ENCODE data around the gene C11orf91.
"Not testable (repeated sequence)": the region's sequence is repeated elsewhere in the genome, so short reads cannot be mapped to it uniquely, and the experiment has no call there.

The C11orf91 gene

DNA sequence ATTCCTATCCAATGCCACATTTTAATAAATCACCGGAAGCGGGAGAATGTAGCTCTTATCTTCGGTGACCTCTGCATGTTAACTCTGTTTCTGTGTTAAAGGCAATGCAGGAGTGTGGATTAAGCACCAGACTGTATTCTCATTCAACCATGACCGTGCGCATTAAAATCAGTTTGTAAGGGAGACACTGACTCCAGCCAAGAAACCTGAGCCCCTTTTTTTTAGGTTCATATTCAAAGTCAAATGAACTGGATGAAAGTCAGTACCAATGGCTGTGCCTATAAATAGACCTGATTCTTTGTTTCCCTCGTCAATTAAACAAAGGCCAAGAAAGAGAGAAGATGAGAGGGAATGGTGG, 32.2 kb downstream of the C11orf91 start:
- no peak for DNase-seq

DNA sequence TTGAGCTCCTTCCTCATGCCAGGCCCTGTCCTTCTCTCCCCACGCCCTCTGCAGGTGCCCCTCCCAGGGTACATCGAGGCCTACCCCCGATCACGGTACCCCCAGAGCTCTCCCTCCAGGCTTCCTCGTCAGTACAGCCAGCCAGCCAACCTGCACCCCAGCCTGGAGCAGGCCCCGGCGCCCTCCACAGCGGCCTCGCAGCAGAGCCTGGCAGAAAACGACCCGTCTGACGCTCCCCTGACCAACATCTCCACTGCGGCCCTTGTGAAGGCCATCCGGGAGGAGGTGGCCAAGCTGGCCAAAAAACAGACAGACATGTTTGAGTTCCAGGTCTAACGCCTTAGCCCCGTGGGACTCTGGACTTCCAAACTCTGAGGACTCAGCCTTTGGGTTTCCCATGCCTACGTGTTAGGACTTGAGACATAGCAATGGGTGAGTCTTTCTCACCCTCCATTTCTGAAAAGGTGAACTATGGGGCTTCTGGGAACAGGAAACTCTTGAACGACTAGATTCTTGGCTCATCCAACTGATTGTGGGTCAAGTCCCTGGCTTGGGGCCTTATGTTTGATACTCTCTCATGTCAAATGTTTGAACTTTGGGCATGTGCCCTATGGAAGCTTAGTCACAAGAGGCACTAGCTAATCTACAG, 32.7 kb downstream of the C11orf91 start:
- DNase-seq = no peak

DNA sequence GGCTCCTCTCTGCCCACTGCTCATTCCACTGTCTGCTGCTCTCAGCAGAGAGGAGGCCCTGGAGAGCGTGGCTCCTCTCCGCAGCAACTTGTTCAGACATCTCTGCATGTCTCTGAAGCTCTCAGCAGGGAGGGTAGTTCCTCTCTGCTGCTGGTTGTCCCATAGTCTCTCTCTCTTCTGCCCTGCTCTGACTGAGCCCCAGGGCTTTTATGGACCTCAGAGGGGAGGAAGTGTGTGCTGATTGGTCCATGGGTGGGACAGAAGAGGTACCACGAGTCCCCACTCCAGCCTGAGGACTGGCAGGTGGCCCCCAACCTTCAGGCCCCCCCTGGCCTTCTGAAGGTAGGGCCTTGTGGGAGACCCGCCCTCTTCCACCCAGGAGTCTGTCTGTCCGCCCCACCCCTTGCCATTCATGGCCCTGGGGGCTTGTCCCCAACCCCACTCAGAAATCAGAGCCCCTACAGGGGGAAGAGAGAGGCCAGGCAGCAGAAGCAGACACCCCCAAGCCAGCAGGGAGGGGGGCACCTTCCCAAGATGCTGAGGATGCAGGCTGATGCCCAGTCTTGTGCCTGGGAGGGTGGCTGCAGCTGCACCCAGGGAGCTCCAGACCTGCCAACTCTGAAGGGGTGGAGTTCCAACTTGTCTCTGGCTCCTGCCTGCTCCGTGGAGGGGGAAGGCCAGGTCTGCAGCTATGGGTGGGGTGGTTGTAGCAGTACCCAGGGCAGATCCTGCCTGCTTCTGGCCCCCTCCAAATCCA, 35.1 kb downstream of the C11orf91 start:
- DNase-seq = no peak

DNA sequence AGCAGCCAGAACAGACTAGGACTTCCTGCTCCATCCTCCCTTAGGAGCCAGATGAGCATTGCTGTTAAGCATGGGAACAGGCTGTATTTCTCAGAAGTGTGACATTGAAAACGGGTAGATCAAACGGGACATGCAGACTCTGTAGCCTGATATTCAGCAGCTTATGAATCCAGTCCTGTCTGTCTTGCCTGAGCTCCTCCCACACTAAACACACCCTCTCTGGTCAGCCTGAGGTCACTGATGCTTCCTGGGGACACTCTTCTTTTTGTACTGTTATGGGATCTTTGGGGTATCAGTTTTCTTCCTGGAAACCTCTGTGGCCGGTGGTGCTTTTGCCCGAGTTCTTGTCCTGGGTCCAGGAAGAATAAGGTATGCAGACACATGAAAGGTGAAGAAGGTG, 35.8 kb downstream of the C11orf91 start:
- no peak for DNase-seq

DNA sequence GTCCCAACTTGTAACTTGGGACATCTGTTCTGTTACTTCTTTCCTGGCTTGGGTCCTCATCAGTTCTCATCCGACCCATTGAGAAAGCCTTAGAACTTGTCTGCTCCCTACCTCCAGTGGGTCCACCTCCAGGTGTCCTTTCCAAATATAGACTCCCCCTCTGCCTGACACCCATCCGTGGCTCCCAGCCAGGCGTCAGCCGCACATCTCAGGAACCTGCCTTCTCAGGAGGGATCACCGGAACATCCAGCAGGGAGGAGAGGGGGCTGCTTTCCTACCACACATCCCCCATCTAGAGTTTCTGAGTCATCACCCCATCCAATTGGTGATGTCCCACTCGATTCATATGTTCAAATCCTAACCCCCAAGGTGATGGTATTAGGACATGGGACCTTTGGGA, 36.5 kb downstream of the C11orf91 start:
- no peak for DNase-seq

DNA sequence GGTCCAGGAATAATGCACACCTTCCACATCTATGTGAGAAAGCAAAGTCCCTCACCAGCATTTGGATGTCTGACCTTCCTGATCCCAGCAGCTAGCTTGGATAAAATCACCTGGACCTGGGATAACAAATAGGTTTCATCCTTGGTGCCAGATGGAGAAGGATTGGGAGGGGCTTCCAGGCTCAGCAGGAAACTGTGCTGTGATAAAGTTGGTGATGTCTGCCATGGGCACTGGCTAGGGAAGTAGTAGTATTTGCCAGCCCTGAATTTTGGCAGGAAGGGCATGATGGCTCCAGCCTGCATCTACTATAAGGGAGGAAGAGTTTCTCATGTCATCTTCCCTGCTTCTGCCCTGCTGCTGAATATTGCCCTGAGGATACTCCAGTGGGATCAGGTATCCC, 37.5 kb downstream of the C11orf91 start:
- no peak for DNase-seq

DNA sequence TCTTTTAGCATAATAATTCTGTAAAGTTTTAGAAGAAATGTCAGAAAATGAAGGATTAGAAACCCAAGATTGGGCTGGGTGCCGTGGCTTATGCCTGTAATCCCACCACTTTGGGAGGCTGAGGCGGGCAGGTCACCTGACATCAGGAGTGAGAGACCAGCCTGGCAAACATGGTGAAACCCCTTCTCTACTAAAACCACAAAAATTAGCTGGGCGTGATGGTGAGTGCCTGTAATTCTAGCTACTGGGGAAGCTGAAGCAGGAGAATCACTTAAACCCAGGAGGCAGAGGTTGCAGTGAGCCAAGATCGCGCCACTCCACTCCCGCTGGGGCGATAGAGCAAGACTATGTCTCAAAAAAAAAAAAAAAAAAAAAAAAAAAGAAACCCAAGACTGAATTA, 39.1 kb downstream of the C11orf91 start:
- DNase-seq = not testable (repeated sequence)

DNA sequence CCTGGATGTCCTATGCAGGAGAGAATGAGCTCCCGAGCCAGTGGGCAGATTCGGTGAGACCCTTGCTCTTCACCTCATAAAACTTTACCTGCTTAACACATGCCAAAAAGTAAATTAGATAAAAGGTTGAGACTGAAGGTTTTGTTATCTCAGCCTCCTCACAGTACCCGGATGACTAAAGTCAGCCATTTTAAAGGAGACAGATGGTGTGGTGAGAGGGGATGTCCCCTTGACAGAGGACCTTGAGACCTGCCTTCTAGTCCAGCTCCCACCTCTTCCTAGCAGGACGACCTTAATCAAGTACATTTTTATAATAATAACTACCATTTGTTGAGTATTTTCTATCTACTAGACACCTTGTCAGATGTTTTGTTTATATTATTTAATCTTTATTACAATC, 39.7 kb downstream of the C11orf91 start:
- DNase-seq = no peak

DNA sequence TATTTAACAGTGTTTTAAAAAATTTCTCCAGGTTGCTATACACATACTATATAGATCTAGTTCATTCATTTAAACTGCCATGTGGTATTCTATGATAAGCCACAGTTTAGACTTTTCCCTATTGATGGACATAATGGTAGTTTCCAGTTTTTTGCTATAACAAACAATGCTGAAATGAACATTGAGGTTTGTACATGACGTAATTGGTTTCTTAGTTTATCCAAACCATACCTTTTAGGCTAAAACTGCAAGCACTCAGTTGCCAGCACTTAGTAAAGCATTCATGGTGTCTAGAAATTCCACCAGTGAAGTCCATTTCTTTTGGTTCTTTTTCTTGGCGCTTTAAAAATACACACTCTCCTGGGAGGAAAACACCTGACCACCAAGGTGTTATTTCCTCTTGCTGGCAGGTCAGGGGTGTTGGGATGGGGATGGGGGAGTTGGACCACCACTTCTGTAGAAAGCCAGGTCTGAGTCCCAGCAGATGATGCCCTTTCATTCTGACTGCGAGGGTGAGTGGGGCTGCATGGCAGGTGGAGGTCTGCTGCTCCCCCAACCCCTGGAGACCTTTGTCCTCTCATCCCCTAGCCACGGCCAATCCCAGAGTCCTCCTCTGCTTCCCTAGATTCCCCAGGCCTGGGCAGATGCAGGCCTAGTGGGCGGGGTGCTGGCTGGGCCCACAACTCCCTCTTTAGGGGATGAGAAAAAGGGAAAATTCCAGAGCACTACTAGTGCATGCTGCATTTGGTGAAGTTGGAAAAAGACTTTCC, 41.1 kb downstream of the C11orf91 start:
- DNase-seq = no peak

DNA sequence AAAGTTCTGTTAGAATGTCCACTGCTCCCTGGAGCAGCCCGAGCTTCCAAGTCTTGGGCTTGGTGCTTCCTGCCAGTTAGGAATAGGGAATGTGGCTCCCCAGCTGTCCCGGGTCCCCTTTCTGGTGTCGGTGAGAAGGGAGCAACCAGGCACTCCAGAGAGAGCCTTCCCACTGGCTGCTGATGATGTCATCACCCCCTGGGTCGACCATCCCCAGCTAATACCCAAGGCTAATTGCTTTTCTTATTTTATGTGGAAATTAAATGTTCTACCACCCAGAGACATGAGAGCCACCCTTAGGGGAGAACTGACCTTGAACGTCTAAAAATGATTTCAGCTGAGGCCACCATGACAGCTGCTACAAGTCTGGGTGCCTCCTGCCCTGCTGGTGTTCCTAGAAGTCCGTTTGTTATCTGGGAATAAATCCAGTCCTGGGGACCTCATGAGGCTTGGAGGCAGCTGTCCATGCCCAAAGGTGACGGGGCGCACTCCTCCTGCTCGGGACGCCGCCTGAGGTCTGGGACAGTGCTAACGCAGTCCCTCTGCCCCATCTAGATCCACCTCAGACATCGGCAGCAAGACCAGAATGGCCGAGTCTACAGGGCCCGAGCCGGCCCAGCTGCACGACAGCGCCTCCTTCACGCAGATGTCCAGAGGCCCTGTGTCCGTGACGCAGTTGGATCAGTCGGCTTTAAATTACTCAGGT, 42.3 kb downstream of the C11orf91 start:
- no peak for DNase-seq

DNA sequence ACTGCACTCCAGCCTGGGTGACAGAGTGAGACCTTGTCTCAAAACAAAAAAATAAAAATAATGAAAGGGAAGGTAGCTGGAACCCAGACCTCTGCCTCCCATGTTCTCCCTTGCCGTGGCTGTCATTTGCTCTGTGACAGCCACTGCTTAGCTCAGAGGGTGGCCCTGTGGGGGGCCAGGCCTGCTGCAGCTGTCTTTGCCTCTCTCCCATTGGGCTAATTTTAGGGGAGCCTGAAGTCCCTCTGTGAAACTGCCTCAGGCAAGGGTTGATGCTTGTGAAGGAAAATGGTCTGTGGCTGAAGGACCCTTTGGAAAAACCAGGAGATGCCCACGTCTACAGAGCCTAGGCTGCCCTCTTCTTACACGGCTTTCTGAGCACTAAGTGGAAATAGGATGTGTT, 42.9 kb downstream of the C11orf91 start:
- no peak for DNase-seq

DNA sequence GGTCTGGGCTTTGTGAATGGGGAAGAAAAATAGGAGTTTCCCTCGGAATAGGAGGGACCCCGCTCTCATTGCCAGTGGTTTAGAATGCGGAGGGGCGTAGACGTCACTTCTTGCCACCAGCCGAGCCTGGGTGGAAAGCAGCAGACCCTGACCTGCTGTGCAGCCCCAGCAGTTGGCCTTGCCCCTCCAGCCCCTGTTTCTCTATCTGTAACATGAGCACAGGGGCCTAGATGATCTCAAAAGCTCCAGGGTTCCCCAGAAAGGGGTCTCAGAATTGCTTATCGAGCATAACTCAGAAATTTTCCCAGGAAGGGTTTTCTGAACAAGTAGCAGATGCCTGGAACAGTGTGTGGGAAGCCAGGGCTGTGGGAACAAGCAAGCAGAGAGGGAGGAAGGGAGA, 43.9 kb downstream of the C11orf91 start:
- DNase-seq = no peak

DNA sequence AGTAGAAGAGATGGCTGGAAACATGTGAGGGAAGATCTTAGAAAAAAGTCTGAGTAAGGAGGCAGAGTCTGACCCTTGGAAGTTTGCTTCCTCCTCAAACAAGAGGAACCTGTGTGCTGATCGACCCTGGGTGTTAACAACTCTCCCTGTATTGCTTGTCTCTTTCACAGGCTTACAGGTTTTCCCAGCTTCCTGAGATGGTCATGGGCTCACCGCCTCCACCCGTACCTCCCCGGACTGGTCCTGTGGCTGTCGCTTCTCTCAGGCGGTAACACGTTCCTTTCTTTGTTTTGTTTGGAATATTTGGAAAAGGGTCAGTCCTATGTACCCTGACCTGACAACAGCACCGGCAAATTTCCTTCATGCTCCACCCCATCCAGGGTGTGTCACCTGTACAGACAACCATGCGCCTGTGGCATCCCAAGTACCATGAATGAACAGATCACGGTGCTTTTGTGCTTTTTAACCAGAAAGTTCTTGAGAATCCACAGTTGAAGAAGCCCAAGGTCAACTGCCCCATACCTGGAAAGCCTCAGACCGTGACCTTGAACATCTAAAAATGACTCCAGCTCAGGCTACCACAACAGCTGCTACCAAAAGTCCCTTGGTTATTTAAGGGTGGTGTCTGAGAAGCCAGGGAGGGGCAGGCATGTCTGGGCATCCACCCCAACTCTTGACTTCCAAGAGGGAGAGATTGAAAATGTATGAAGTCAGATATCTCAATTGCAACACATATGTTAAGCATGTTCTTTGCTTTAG, 44.6 kb downstream of the C11orf91 start:
- DNase-seq = no peak

DNA sequence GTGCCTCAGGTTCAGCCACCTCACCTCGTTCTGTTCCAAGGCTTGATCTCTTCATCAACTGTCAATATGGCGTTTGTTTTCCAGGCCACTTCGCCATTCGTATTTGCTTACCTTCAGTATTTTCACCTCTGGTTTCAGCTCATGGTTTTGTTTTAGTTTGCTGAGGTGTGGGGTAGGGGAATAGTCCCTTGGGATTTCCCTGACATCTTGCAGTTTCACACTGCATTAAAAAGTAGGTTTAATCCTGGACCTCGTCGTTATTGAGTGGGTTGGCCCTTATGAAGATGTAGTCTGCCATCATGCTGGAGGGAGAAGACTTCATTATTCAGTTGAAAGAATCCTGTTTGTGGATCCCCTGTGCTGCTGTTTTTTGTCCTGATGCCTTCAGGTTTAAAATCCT, 46.0 kb downstream of the C11orf91 start:
- DNase-seq = no peak

DNA sequence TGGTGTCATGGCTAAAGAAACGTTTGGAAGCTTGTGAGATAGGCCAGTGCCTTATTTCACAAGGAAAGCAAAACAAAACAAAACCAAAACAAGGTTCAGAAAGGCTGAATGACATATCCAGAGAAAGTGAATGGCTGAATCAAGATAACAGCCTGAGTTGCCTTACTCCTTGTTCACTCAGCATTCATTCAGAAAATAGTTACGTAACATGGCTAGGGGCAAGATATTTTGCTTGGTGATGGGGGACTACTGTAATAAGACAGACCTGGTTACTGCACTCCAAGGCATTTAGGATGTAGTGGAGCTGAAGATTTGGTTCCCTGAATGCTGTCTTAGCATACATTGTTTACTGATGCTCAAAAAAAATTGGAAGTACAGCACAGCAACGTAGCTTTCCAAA, 47.7 kb downstream of the C11orf91 start:
- DNase-seq = no peak

DNA sequence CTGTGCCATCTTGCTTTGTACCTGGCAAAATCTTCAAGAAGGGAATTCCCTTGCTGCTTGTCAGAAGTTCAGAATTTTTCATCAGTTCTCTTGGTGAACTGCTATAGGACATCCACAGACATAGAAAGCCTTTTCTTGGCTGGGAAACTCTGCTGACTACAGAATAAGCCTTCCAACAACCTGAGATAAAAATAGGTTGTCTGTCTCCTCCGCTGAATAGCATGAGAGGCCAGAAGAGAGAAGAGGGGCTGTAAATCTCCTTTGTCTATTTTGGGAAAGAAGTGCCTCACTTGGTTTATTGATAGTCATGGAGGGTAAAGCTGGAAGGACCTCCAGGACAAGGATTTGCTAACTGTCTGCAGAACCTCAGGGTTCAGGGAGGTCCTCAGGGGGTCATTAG, 48.2 kb downstream of the C11orf91 start:
- no peak for DNase-seq

DNA sequence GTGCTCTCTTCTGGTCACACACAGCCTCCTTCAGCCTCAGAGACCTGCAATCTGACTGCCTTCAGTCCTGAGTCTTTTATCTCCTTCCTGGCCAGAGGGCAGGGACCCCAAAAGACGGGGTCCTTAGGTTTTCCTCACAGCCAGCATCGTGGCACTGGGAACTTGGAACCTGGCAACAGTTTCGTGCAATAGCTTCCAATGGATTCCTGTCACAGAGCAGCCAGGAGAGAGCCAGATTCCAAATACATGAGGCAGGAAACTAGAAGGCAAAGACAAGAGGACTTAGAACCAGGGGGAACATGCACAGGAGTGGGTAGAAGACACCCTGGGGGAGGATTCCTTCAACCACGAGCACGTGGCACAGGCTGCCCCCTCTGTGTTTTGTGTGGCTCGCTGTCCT, 48.6 kb downstream of the C11orf91 start:
- no peak for DNase-seq

DNA sequence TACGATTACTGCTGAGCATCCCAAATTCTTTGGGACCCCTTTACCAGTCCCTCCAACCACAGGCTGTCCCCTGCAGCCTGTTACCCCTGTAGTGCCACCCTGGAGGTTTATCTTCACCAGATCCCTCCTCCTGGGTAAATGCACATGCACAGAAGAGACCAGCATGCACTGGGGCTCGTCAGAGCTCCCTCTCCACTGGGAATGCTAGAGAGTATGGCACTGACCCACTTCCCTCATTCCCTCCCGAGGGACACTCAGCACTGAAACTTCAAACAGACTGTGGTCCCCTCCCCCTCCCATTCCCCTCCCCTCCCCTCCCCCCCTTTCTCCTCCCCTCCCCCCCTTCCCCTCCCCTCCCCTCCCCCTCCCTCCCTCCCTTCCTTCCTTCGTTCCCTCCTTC, 49.1 kb downstream of the C11orf91 start:
- DNase-seq = no peak

DNA sequence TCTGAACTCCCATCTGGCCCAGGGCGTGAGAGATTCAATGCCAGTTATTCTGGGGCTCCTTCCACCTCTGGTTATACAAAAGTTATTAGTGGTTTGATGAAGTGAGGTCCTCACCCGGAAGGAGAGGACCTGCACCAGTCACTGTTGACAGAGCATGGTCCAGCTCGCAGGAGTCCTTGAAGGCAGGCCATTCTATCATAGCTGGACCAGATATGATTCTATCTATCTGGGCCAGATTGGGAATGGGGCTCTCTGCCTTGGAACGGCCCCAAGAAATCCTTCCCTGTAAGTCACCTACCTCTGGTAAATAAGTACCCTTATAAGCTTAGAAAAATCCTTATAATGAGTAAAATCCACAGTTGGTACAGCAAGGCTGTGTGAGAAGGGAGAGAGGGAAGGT, 50.7 kb downstream of the C11orf91 start:
- no peak for DNase-seq

Data from stimulated activated CD4-positive, alpha-beta T cell treated with anti-CD3 and anti-CD28 coated beads, Interleukin-1b, Interleukin-23, amount 100 ng/mL, for 48 hours (primary cell).